Aorta (tissue), 5 donors: Measurements from ENCODE around the gene IL11RA. TPM values are rescaled to one million over a fixed set of nuclear protein-coding genes. Genes with fewer than 3 reads are reported as not detected.
"Not testable (repeated sequence)": the region's sequence is repeated elsewhere in the genome, so short reads cannot be mapped to it uniquely, and the experiment has no call there.

Experiments
- ATAC-seq: fragments of 200-7000 bp; cut with Tn5 transposase; one replicate; pipeline ENCODE4 v1.9.1; 2022; ENCODE audit warnings: moderate library complexity; ENCODE audit not compliant: low FRiP score
- DNase-seq, 2 donors: peaks; one replicate each; pipeline ENCODE4 v3.0.0-alpha.2; 2020
- H3K27ac ChIP-seq, 2 donors: one replicate each; pipeline ENCODE4 v1.5.1; 2013; ENCODE audit warnings: low read length in 2 of 2, mild to moderate bottlenecking in 2 of 2, moderate library complexity in 2 of 2, control low read depth in 1 of 2, inconsistent platforms in 1 of 2, low read depth in 1 of 2
- H3K27me3 ChIP-seq, 2 donors: one replicate each; pipeline ENCODE4 v1.6.1; 2013; ENCODE audit warnings: control low read depth in 1 of 2, low read length in 1 of 2, mild to moderate bottlenecking in 1 of 2, moderate library complexity in 1 of 2; ENCODE audit not compliant: insufficient read depth in 2 of 2, control insufficient read depth in 1 of 2
- H3K36me3 ChIP-seq, 2 donors: one replicate each; pipeline ENCODE4 v1.6.1; 2013; ENCODE audit warnings: control low read depth in 1 of 2, low read length in 1 of 2, mild to moderate bottlenecking in 1 of 2; ENCODE audit not compliant: insufficient read depth in 2 of 2, control insufficient read depth in 1 of 2
- H3K4me1 ChIP-seq, 2 donors: one replicate each; pipeline ENCODE4 v1.6.1; 2013; ENCODE audit warnings: low read length in 2 of 2, control low read depth in 1 of 2, mild to moderate bottlenecking in 1 of 2, moderate library complexity in 1 of 2; ENCODE audit not compliant: insufficient read depth in 2 of 2, control insufficient read depth in 1 of 2
- H3K4me3 ChIP-seq, 2 donors: one replicate each; pipeline ENCODE4 v1.5.1; 2013; ENCODE audit warnings: low read length in 2 of 2, control low read depth in 1 of 2, mild to moderate bottlenecking in 1 of 2
- H3K9me3 ChIP-seq: one replicate; pipeline ENCODE4 v1.6.1; 2013; ENCODE audit warnings: mild to moderate bottlenecking, low read length; ENCODE audit not compliant: control insufficient read depth
- WGBS, 2 donors: extraction: QIAGEN DNeasy Blood & Tissue Kit; methylation state at CpG; one replicate each; pipeline ENCODE4 v1.1.7; 2013; 5-methylcytosine and 5-hydroxymethylcytosine counted together
- intact Hi-C, 2 donors: fragments of 100-400 bp; cut with DNase I; formaldehyde crosslinking; loops; one replicate each; pipeline versions ENCODE4 v1.14.2 to v1.15.0; 2022
- polyA plus RNA-seq, 2 donors: library from polyadenylated mRNA; stranded (reverse); fragments of 200-250 nt; gene quantifications; one replicate each; pipeline ENCODE4 v1.2.3, GENCODE V29; 2013
- total RNA-seq, 2 donors: library from RNA; stranded (reverse); fragmentation: NEBNext Ultra II Directional; extraction: Animal tissue kit (Norgen Biotek cat#: 25700); gene quantifications; one replicate each; pipeline ENCODE4 v1.2.1, GENCODE V29; 2021
- donor health status: healthy with polysubstance abuse.
- donor health status: Bipolar disorder and iron deficiency.
- donor health status: DM: no; HTN: no; CAD: no.
- donor health status: DM: no; HTN: no; CAD: no.
- donor health status: DM: yes; HTN: yes; CAD: no.

IL11RA gene
- total and polyA plus RNA-seq, 4 donors = 28.2 to 93.4 (median 50.0) TPM

GRCh38 chr9:34635556-34635955, 16.4 kb upstream of the IL11RA start:
- Histone ChIP-seq H3K36me3 (no peaks in the 10 kb centered on the region), H3K9me3 (no peaks in the 10 kb centered on the region), H3K4me1 (no peaks in the 10 kb centered on the region), H3K27me3 (no peaks in the 10 kb centered on the region), H3K4me3 (no peak overlapping the region), H3K27ac (no peak overlapping the region)
- DNase-seq (no peak), ATAC-seq (no peak)
- 90% methylated on average over 14 of the region's 14 CpGs for WGBS, 2 donors
- intact Hi-C loops = loop anchor here in 1 of 2 donors (5.0 kb wide), 1 partner anchor 67 kb away; no protein-coding TSS in a partner anchor

- Histone ChIP-seq H3K36me3 (no peaks in the 10 kb centered on the region), H3K27ac (no peak overlapping the region), H3K4me3 (peak overlapping the region in 1 of 2 donors; percentile 19), H3K4me1 (no peaks in the 10 kb centered on the region), H3K9me3 (no peaks in the 10 kb centered on the region), H3K27me3 (no peaks in the 10 kb centered on the region)
- 6 to 8% methylated on average over 22 to 23 of the region's 23 CpGs for WGBS, 2 donors
- no peak for ATAC-seq
- peak; percentile 67 to 87 for DNase-seq
- intact Hi-C loops = loop anchor here in 1 of 2 donors (5.0 kb wide), 1 partner anchor 65 kb away; no protein-coding TSS in a partner anchor
Observed at GRCh38 chr9:34636791-34637355, 15.1 kb upstream of the IL11RA start.

DNA sequence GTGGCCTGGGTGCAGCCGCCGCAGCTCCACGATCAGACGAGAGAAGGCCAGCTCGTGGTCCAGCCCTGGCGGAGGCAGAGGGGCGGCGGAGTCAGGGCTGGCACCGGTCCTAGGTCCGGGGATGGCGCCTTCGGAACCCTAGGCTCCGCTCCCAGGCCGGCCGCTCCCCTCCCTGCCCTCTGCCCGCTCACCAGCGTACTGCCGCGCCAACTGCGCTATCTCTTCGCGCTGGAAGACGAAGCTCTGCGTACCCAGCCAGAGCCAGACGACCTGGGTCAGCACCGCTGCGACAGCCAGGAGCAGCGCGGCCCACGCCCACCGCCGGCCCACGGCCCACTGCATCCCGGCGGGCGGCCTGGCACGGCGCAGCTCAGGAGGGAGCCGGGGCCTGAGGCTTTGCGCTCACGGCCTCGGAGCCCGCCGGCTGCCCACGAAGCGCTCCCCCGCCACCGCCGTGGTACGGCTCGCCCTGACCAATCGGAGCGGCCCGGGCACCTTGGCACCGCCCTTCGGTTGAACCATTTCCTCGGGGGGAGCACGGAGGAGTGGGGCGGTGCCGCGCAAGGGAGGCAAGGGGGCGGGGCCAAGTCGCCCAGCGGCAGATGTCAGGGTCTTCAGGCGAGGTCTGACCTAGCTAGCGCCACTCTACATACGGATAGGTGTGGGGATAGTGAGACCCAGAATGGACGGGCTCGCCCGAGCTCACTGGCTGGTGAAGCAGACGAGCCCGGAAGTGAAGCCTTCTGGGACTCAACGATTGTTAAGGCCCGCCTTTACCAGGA, 14.4 kb upstream of the IL11RA start, which contains the start of gene SIGMAR1:
SIGMAR1 (minus strand) TSS at position 432 of the 782 bp plus-strand sequence; CDS start at position 342, 90 bp downstream.
- Histone ChIP-seq H3K4me3 (peak within 1 kb of the TSS; percentile 19 to 49), H3K36me3 (no peaks in the 10 kb centered on the region), H3K27ac (peak within 1 kb of the TSS; percentile 6 to 30), H3K4me1 (no peaks in the 10 kb centered on the region), H3K27me3 (no peaks in the 10 kb centered on the region), H3K9me3 (no peaks in the 10 kb centered on the region)
- WGBS, 2 donors = 0 to 1% methylated on average over 69 to 74 of the region's 74 CpGs
- DNase-seq (peak; percentile 97 to 98), ATAC-seq (peak; percentile 98)
- intact Hi-C loops = loop anchor here in 1 of 2 donors (5.0 kb wide), 1 partner anchor 65 kb away; no protein-coding TSS in a partner anchor

DNA sequence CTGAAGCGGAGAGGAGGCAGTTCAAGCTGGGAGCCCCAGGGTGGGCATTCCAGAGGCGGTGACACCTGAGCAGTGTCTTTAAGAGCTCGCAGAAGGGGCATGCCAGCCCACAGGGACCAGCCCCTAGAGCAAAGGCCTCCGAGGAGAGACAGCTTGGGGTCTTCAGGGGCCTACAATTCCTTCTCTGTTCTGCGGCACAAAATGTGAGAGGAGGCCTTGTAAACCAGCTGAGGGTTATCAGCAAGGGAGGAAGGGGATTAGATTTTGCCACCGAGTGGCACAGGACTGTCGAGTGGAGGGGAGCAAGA, 13.9 kb upstream of the IL11RA start:
- Histone ChIP-seq H3K4me1 (no peaks in the 10 kb centered on the region), H3K9me3 (no peaks in the 10 kb centered on the region), H3K36me3 (no peaks in the 10 kb centered on the region), H3K4me3 (peak overlapping the region; percentile 17 to 49), H3K27ac (peak overlapping the region; percentile 6 to 26), H3K27me3 (no peaks in the 10 kb centered on the region)
- WGBS, 2 donors = 8 to 13% methylated on average over 7 of the region's 7 CpGs
- DNase-seq (no peak), ATAC-seq (no peak)
- intact Hi-C loops = loop anchor here in 1 of 2 donors (5.0 kb wide), 1 partner anchor 64 kb away; no protein-coding TSS in a partner anchor

DNA sequence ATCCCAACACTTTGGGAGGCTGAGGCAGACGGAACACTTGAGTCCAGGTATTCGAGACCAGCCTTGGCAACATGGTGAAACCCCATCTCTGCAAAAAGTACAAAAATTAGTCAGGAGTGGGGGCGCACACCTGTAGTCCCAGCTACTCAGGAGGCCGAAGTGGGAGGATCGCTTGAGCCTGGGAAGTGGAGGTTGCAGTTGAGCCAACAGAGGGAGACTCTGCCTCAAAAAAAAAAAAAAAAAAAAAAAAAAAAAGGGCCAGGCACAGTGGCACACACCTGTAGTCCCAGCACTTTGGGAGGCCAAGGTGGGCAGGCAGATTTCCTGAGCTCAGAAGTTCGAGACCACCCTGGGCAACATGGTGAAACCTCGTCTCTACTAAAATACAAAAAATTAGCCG, 12.7 kb upstream of the IL11RA start:
- intact Hi-C loops = loop anchor here in 1 of 2 donors (5.0 kb wide), 1 partner anchor 63 kb away; no protein-coding TSS in a partner anchor
- H3K4me1 ChIP-seq, H3K36me3 ChIP-seq, H3K4me3 ChIP-seq, DNase-seq, H3K9me3 ChIP-seq, H3K27ac ChIP-seq, H3K27me3 ChIP-seq, ATAC-seq: not testable (repeated sequence)
- 89 to 92% methylated on average over 8 of the region's 8 CpGs for WGBS, 2 donors

- WGBS, 2 donors = 97 to 100% methylated on average over 1 of the region's 1 CpG
- no peaks in the 10 kb centered on the region for H3K4me1 ChIP-seq
- no peaks in the 10 kb centered on the region for H3K27me3 ChIP-seq
- intact Hi-C loops = no loop called here
- DNase-seq (no peak), ATAC-seq (no peak)
- H3K36me3 ChIP-seq = no peaks in the 10 kb centered on the region
- H3K9me3 ChIP-seq = no peaks in the 10 kb centered on the region
- H3K4me3 ChIP-seq = no peak overlapping the region
- no peak overlapping the region for H3K27ac ChIP-seq
Observed at GRCh38 chr9:34642679-34643078, 9.3 kb upstream of the IL11RA start.

DNA sequence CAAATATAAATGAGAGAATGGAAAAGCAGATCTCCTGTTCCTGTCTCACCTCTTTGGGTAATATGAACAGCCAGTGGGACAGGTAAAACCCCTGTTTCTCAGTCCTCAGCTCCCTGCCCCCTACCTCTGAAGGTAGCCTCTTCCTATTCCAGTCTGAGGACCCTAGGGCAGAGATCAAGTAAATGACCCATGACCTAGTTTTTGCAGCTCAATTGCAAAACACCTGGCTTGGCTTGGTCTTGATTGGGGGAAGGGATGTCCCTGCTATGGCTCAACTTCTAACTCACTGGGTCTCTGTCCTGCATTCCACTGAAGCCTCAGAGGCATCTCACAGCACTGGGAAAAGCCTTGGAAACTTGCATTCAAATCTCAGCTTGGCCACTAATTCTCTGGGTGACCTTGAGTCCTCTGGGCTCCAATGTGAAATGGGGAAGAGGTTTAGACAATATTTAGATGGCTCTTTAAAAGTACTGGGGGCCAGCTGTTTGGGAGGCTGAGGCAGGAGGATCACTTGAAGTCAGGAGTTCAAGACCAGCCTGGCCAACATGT, 7.1 kb upstream of the IL11RA start:
- no peaks in the 10 kb centered on the region for H3K36me3 ChIP-seq
- ATAC-seq = no peak
- H3K27me3 ChIP-seq = no peaks in the 10 kb centered on the region
- no peak for DNase-seq
- H3K9me3 ChIP-seq = no peaks in the 10 kb centered on the region
- intact Hi-C loops = no loop called here
- no peaks in the 10 kb centered on the region for H3K4me1 ChIP-seq
- no peak overlapping the region for H3K4me3 ChIP-seq
- no peak overlapping the region for H3K27ac ChIP-seq

DNA sequence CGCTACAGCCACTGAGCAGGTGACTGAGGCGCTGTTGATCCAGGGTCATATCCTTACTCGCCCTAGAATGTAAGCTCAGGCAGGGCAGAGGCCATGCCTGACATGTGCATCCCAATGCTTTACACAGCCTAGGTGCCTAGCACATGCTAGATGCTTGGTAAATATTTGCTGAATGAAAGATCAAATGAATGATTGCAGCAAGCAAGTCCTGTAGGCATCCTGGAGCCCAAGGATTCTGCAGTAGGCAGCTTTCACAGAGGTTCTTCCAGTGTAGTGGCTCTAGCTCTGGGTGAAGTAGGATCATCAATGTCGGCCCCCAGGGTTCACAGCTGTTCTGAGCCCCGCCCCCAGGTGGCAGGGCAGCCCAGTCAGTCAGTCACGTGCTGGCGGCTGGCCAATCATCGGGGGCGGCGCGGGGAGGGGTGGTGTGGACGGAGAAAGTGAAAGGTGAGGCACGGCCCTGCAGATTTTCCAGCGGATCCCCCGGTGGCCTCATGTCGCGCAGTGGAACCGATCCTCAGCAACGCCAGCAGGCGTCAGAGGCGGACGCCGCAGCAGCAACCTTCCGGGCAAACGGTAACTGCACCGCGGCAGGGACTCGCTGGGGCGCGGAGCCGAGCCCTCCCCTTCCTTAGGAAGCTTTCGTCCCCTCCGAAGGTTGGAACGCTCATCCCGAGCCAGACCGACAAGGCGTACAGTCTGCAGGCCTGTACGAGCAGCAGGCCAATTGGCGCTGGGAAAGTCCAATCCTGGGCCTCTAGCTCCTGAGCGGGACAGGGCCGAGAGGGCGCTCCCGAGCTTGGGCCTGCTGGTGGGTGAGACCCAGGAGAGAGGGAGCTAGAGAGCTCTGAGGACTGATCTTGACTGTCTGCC, 5.5 kb upstream of the IL11RA start, which contains the start of gene GALT:
GALT (plus strand) TSS at position 465 of the 873 bp plus-strand sequence; CDS start at position 495, 30 bp downstream.
- 5 to 6% methylated on average over 43 of the region's 43 CpGs for WGBS, 2 donors
- Histone ChIP-seq H3K36me3 (no peaks in the 10 kb centered on the region), H3K4me3 (peak within 1 kb of the TSS; percentile 15 to 55), H3K27me3 (no peaks in the 10 kb centered on the region), H3K9me3 (no peaks in the 10 kb centered on the region), H3K27ac (peak within 1 kb of the TSS in 1 of 2 donors; percentile 60), H3K4me1 (no peaks in the 10 kb centered on the region)
- ATAC-seq (peak; percentile 94), DNase-seq (peak; percentile 96 to 98)
- intact Hi-C loops = no loop called here
